SK-N-SH (cell line): ENCODE results near the gene F2. TPM values are rescaled to one million over a fixed set of nuclear protein-coding genes. Genes with fewer than 3 reads are reported as not detected.

Experiments used
- CTCF ChIA-PET: fragments of 300-600, 350-600 bp; formaldehyde crosslinking; extraction: SDS; loops from one replicate; lab custom pipeline; 2021; lab: Yijun Ruan, JAX
- POLR2A ChIA-PET: fragments of 350-600 bp; sonication (Branson Sonifier 250); formaldehyde crosslinking; extraction: SDS; loops from one replicate; lab custom pipeline; 2020; ENCODE audit warnings: antibody characterized with exemption, inconsistent platforms; lab: Yijun Ruan, JAX
- DNase-seq: peaks from one replicate; pipeline ENCODE4 v3.0.0; 2012
- H2AFZ ChIP-seq: fragments of 200-600 bp; sonication (generic); 2 replicates; pipeline ENCODE4 v1.8.1; 2016; ENCODE audit warnings: antibody characterized with exemption, mild to moderate bottlenecking, low read depth
- H3F3A ChIP-seq: fragments of 200-600 bp; sonication (generic); replicated peaks from 2 replicates; pipeline ENCODE3; 2016; ENCODE audit warnings: antibody characterized with exemption, mild to moderate bottlenecking; ENCODE audit not compliant: insufficient read depth
- H3K27ac ChIP-seq, 2 experiments: fragments of 200-500 bp in 1 of 2; fragments of 200-600 bp in 1 of 2; sonication (Bioruptor generic) in 1 of 2; sonication (generic), shearing (Covaris generic) in 1 of 2; 2 replicates each; pipeline versions ENCODE4 v1.5.1 to v1.6.1; 2014 to 2016; ENCODE audit warnings: low read depth in 2 of 2, inconsistent platforms in 1 of 2, low read length in 1 of 2, mild to moderate bottlenecking in 1 of 2, mixed read lengths in 1 of 2
- H3K27me3 ChIP-seq: fragments of 200-600 bp; sonication (generic), shearing (Covaris generic); 2 replicates; pipeline ENCODE4 v1.6.1; 2016; ENCODE audit warnings: mixed run types; ENCODE audit not compliant: insufficient read depth
- H3K36me3 ChIP-seq, 2 experiments: fragments of 200-500 bp in 1 of 2; fragments of 200-600 bp in 1 of 2; sonication (Bioruptor generic) in 1 of 2; sonication (generic) in 1 of 2; replicated peaks in 1 of 2; 2 replicates each; pipeline versions ENCODE3 to v1.5.1; 2014 to 2016; ENCODE audit warnings: low read length in 1 of 2, mild to moderate bottlenecking in 1 of 2; ENCODE audit not compliant: insufficient read depth in 2 of 2, control insufficient read depth in 1 of 2
- H3K4me1 ChIP-seq, 2 experiments: fragments of 200-500 bp in 1 of 2; fragments of 200-600 bp in 1 of 2; sonication (Bioruptor generic) in 1 of 2; sonication (generic), shearing (Covaris generic) in 1 of 2; 2 replicates each; pipeline versions ENCODE4 v1.5.1 to v1.6.1; 2014 to 2016; ENCODE audit warnings: low read depth in 1 of 2, low read length in 1 of 2, mixed run types in 1 of 2; ENCODE audit not compliant: insufficient read depth in 2 of 2, control insufficient read depth in 1 of 2
- H3K4me2 ChIP-seq: fragments of 200-600 bp; sonication (generic), shearing (Covaris generic); 2 replicates; pipeline ENCODE4 v1.6.1; 2017; ENCODE audit warnings: mixed run types
- H3K4me3 ChIP-seq, 2 experiments: fragments of 200-500 bp in 1 of 2; fragments of 200-600 bp in 1 of 2; sonication (Bioruptor generic) in 1 of 2; sonication (generic), shearing (Covaris generic) in 1 of 2; 2 replicates each; pipeline versions ENCODE4 v1.5.1 to v1.8.1; 2014 to 2016; ENCODE audit warnings: low read depth in 2 of 2, inconsistent platforms in 1 of 2, low read length in 1 of 2, mild to moderate bottlenecking in 1 of 2, mixed read lengths in 1 of 2, moderate library complexity in 1 of 2
- H3K79me2 ChIP-seq: fragments of 200-600 bp; sonication (generic); 2 replicates; pipeline ENCODE4 v1.8.1; 2017; ENCODE audit warnings: mild to moderate bottlenecking; ENCODE audit not compliant: insufficient read depth
- H3K9ac ChIP-seq: fragments of 200-600 bp; sonication (generic); 2 replicates; pipeline ENCODE4 v1.6.1; 2017; ENCODE audit warnings: mixed run types
- H3K9me2 ChIP-seq: fragments of 200-600 bp; sonication (generic); 2 replicates; pipeline ENCODE4 v1.6.1; 2017; ENCODE audit warnings: mixed run types
- H3K9me3 ChIP-seq: fragments of 200-600 bp; sonication (generic); 2 replicates; pipeline ENCODE4 v1.6.1; 2017; ENCODE audit warnings: mixed run types, mild to moderate bottlenecking, moderate library complexity
- H4K20me1 ChIP-seq: fragments of 200-600 bp; sonication (generic); 2 replicates; pipeline ENCODE4 v1.6.1; 2017; ENCODE audit warnings: mild to moderate bottlenecking, mixed run types; ENCODE audit not compliant: insufficient read depth
- ELF1 ChIP-seq: IDR thresholded peaks from 2 replicates; pipeline ENCODE4 v1.4.0; 2012
- EP300 ChIP-seq, 2 experiments: IDR thresholded peaks; 2 replicates each; pipeline versions ENCODE4 v1.4.0 to v1.6.1; 2012; ENCODE audit warnings: borderline replicate concordance in 1 of 2, low read depth in 1 of 2, low read length in 1 of 2
- EZH2phosphoT487 ChIP-seq: fragments of 200-600 bp; sonication (generic); IDR thresholded peaks from 2 replicates; pipeline ENCODE4 v1.6.1; 2017; ENCODE audit warnings: low read depth, mixed run types, mild to moderate bottlenecking, antibody characterized with exemption, moderate library complexity, borderline replicate concordance
- FOXM1 ChIP-seq: IDR thresholded peaks from 2 replicates; pipeline ENCODE4 v1.4.0; 2012; ENCODE audit warnings: low read depth, mild to moderate bottlenecking
- GATA2 ChIP-seq: sonication (generic); formaldehyde crosslinking; IDR thresholded peaks from 2 replicates; pipeline ENCODE4 v1.5.0; 2020; ENCODE audit warnings: mild to moderate bottlenecking, missing genetic modification reagents
- NRF1 ChIP-seq: IDR thresholded peaks from 2 replicates; pipeline ENCODE4 v1.6.1; 2012; ENCODE audit warnings: low read depth, mild to moderate bottlenecking, low read length
- RAD21 ChIP-seq: IDR thresholded peaks from 2 replicates; pipeline ENCODE4 v1.6.1; 2012; ENCODE audit warnings: mild to moderate bottlenecking, low read length
- RCOR1 ChIP-seq: fragments of 150-350 bp; IDR thresholded peaks from 2 replicates; pipeline ENCODE4 v1.6.1; 2017; ENCODE audit warnings: antibody characterized with exemption, low read length
- RFX5 ChIP-seq: IDR thresholded peaks from 2 replicates; pipeline ENCODE4 v1.6.1; 2012; ENCODE audit warnings: mild to moderate bottlenecking, improper control_type of control experiment, low read length
- SIN3A ChIP-seq: IDR thresholded peaks from 2 replicates; pipeline ENCODE4 v1.6.1; 2012; ENCODE audit warnings: low read depth, mild to moderate bottlenecking, low read length, moderate library complexity, borderline replicate concordance
- YY1 ChIP-seq: IDR thresholded peaks from 2 replicates; pipeline ENCODE4 v1.4.0; 2012; ENCODE audit warnings: low read depth, mild to moderate bottlenecking
- WGBS: methylation state at CpG from one replicate; pipeline ENCODE4 v1.1.6; 2017; ENCODE audit warnings: low lambda C conversion rate; 5-methylcytosine and 5-hydroxymethylcytosine counted together
- polyA plus RNA-seq, 3 experiments: library from polyadenylated mRNA; depleted of rRNA; stranded (reverse); fragments of >200 nt; gene quantifications; 2 replicates each; pipeline ENCODE4 v1.2.3, GENCODE V29; 2012
- TF ChIP-seq, protein P1 (sequence below): fragments of 150-350 bp; IDR thresholded peaks from 2 replicates; pipeline ENCODE4 v1.6.1; 2016; ENCODE audit warnings: mild to moderate bottlenecking, low read depth, low read length
- TF ChIP-seq, protein P2 (sequence below): IDR thresholded peaks from 2 replicates; pipeline ENCODE4 v1.6.1; 2012; ENCODE audit warnings: mild to moderate bottlenecking, low read depth, low read length, moderate library complexity
- TF ChIP-seq, protein P3 (sequence below): fragments of 200-600 bp; sonication (generic); IDR thresholded peaks from 2 replicates; pipeline ENCODE4 v1.6.1; 2017; ENCODE audit warnings: antibody characterized with exemption, mild to moderate bottlenecking, moderate library complexity
- TF ChIP-seq, protein P4 (sequence below): fragments of 150-350 bp; IDR thresholded peaks from 2 replicates; pipeline ENCODE4 v1.6.1; 2017; ENCODE audit warnings: antibody characterized with exemption, low read length, low read depth, borderline replicate concordance

F2 gene
- polyA plus RNA-seq, 1 of the 3 experiments (the other 2 are of a cell fraction) = 0.07 TPM

DNA sequence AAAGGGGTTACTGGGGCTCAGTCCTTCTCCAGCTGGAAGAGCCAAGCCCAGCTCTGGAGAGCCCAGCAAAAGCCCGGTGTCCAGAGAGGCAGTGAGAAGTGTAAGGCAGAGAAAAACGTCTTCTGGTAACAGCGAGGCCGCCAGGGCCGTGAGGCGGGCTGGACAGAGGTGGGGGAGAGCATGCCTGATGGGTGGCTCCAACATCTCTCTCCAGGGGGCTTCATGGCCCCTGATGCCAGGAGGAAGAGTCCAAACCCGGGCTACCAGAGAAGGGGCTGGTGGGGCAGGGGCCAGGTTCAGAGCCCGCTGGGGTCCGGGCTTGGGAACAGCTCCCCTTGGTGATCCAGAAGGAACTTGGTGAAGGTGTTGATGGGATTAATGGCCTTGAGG is 40.3 kb upstream of the F2 start:
- POLR2A ChIA-PET = interaction anchor here (0.9 kb wide), 1 partner anchor 30 kb away, joined by 4 read pairs; no protein-coding TSS in a partner anchor
- H3K27ac ChIP-seq = no peak overlapping the region
- no peaks in the 10 kb centered on the region for H3K27me3 ChIP-seq
- H3F3A ChIP-seq = peaks cover 4% of the 10 kb centered on the region
- no peak overlapping the region for H3K9ac ChIP-seq
- CTCF ChIA-PET = interaction anchor here (0.6 to 1.6 kb wide), 3 partner anchors 10 to 19 kb away, joined by 3 to 4 read pairs (median 3); no protein-coding TSS in a partner anchor
- no peaks in the 10 kb centered on the region for H3K9me3 ChIP-seq
- H3K4me1 ChIP-seq = peaks cover 0 to 15% of the 10 kb centered on the region in 2 experiments; a peak in 1 of 4 replicates
- no peak overlapping the region for H3K4me3 ChIP-seq
- H3K36me3 ChIP-seq = peaks cover 6 to 47% of the 10 kb centered on the region in 2 experiments
- H3K79me2 ChIP-seq = no peaks in the 10 kb centered on the region; the same call in 1 of the 2 replicates
- TF ChIP-seq ELF1 = no peak
- TF ChIP-seq GATA2 (CRISPR knock-in tag) = no peak
- TF ChIP-seq, protein P1, sequence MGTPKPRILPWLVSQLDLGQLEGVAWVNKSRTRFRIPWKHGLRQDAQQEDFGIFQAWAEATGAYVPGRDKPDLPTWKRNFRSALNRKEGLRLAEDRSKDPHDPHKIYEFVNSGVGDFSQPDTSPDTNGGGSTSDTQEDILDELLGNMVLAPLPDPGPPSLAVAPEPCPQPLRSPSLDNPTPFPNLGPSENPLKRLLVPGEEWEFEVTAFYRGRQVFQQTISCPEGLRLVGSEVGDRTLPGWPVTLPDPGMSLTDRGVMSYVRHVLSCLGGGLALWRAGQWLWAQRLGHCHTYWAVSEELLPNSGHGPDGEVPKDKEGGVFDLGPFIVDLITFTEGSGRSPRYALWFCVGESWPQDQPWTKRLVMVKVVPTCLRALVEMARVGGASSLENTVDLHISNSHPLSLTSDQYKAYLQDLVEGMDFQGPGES = no peak
- TF ChIP-seq EP300 (IDR thresholded peaks at IDR 0.05; ENCODE audit: borderline replicate concordance in 1 of 2, low read depth in 1 of 2, low read length in 1 of 2) = no peak
- TF ChIP-seq, protein P2, sequence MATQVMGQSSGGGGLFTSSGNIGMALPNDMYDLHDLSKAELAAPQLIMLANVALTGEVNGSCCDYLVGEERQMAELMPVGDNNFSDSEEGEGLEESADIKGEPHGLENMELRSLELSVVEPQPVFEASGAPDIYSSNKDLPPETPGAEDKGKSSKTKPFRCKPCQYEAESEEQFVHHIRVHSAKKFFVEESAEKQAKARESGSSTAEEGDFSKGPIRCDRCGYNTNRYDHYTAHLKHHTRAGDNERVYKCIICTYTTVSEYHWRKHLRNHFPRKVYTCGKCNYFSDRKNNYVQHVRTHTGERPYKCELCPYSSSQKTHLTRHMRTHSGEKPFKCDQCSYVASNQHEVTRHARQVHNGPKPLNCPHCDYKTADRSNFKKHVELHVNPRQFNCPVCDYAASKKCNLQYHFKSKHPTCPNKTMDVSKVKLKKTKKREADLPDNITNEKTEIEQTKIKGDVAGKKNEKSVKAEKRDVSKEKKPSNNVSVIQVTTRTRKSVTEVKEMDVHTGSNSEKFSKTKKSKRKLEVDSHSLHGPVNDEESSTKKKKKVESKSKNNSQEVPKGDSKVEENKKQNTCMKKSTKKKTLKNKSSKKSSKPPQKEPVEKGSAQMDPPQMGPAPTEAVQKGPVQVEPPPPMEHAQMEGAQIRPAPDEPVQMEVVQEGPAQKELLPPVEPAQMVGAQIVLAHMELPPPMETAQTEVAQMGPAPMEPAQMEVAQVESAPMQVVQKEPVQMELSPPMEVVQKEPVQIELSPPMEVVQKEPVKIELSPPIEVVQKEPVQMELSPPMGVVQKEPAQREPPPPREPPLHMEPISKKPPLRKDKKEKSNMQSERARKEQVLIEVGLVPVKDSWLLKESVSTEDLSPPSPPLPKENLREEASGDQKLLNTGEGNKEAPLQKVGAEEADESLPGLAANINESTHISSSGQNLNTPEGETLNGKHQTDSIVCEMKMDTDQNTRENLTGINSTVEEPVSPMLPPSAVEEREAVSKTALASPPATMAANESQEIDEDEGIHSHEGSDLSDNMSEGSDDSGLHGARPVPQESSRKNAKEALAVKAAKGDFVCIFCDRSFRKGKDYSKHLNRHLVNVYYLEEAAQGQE = no peak
- TF ChIP-seq SIN3A = no peak
- TF ChIP-seq EZH2phosphoT487 = no peak
- TF ChIP-seq RAD21 = no peak
- no peak for TF ChIP-seq YY1
- TF ChIP-seq NRF1 = no peak
- no peak for TF ChIP-seq RCOR1
- TF ChIP-seq, protein P3, sequence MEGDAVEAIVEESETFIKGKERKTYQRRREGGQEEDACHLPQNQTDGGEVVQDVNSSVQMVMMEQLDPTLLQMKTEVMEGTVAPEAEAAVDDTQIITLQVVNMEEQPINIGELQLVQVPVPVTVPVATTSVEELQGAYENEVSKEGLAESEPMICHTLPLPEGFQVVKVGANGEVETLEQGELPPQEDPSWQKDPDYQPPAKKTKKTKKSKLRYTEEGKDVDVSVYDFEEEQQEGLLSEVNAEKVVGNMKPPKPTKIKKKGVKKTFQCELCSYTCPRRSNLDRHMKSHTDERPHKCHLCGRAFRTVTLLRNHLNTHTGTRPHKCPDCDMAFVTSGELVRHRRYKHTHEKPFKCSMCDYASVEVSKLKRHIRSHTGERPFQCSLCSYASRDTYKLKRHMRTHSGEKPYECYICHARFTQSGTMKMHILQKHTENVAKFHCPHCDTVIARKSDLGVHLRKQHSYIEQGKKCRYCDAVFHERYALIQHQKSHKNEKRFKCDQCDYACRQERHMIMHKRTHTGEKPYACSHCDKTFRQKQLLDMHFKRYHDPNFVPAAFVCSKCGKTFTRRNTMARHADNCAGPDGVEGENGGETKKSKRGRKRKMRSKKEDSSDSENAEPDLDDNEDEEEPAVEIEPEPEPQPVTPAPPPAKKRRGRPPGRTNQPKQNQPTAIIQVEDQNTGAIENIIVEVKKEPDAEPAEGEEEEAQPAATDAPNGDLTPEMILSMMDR = no peak
- TF ChIP-seq, protein P4, sequence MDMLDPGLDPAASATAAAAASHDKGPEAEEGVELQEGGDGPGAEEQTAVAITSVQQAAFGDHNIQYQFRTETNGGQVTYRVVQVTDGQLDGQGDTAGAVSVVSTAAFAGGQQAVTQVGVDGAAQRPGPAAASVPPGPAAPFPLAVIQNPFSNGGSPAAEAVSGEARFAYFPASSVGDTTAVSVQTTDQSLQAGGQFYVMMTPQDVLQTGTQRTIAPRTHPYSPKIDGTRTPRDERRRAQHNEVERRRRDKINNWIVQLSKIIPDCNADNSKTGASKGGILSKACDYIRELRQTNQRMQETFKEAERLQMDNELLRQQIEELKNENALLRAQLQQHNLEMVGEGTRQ = no peak
- no peak for TF ChIP-seq RFX5
- no peak for TF ChIP-seq FOXM1
- no peaks in the 10 kb centered on the region for H3K9me2 ChIP-seq
- DNase-seq = no peak
- WGBS = 91% methylated on average over 6 of the region's 9 CpGs
- no peaks in the 10 kb centered on the region for H4K20me1 ChIP-seq
- no peak overlapping the region for H2AFZ ChIP-seq
- no peak overlapping the region for H3K4me2 ChIP-seq
